Kidney (tissue), 14 donors: Measurements from ENCODE around the gene PALM. TPM values are rescaled to one million over a fixed set of nuclear protein-coding genes. Genes with fewer than 3 reads are reported as not detected.
A peak's percentile ranks its signal among the peaks of the same experiment; 100 is the strongest.

Experiments
- DNase-seq, 5 donors: peaks; one replicate each; pipeline ENCODE4 v3.0.0-alpha.2; 2013 to 2020
- FAIRE-seq: peaks from 2 replicates; lab custom pipeline; 2012; peaks lifted over from hg19 to GRCh38; lab: Jason Lieb, UNC
- H3K27ac ChIP-seq, 2 donors: one replicate each; pipeline ENCODE4 v1.7.0; 2013; ENCODE audit warnings: low read depth in 2 of 2, low read length in 2 of 2, inconsistent platforms in 1 of 2
- H3K27me3 ChIP-seq: one replicate; pipeline ENCODE4 v1.7.1; 2013; ENCODE audit warnings: low read length, inconsistent platforms; ENCODE audit not compliant: control insufficient read depth, insufficient read depth
- H3K36me3 ChIP-seq, 3 donors: one replicate each; pipeline versions ENCODE4 v1.7.0 to v1.7.1; 2013; ENCODE audit warnings: low read length in 3 of 3, control low read depth in 1 of 3, inconsistent platforms in 1 of 3; ENCODE audit not compliant: insufficient read depth in 3 of 3, control insufficient read depth in 2 of 3
- H3K4me1 ChIP-seq, 3 donors: one replicate each; pipeline versions ENCODE4 v1.7.0 to v1.7.1; 2013; ENCODE audit warnings: low read length in 3 of 3, inconsistent platforms in 1 of 3, low read depth in 1 of 3; ENCODE audit not compliant: control insufficient read depth in 2 of 3, insufficient read depth in 2 of 3
- H3K4me3 ChIP-seq, 3 donors: one replicate each; pipeline versions ENCODE4 v1.7.0 to v1.8.1; 2013; ENCODE audit warnings: low read length in 3 of 3, control low read depth in 1 of 3, inconsistent platforms in 1 of 3
- H3K9ac ChIP-seq, 3 donors: one replicate each; pipeline versions ENCODE4 v1.7.0 to v1.7.1; 2013; ENCODE audit warnings: low read length in 3 of 3, control low read depth in 1 of 3, inconsistent platforms in 1 of 3
- H3K9me3 ChIP-seq, 3 donors: one replicate each; pipeline versions ENCODE4 v1.7.0 to v1.7.1; 2013; ENCODE audit warnings: low read length in 3 of 3, control low read depth in 1 of 3, inconsistent platforms in 1 of 3; ENCODE audit not compliant: control insufficient read depth in 2 of 3, insufficient read depth in 1 of 3
- CTCF ChIP-seq: IDR thresholded peaks from 3 replicates; pipeline ENCODE4 v1.5.1; 2012; ENCODE audit warnings: mild to moderate bottlenecking, moderate library complexity, borderline replicate concordance; ENCODE audit not compliant: insufficient read depth; ENCODE audit errors: extremely low read depth
- intact Hi-C: fragments of 100-400 bp; cut with DNase I; formaldehyde crosslinking; loops from one replicate; pipeline ENCODE4 v1.11.1; 2022
- polyA plus RNA-seq: library from polyadenylated mRNA; stranded (reverse); fragments of 350-450 nt; fragmentation: Illumina TruSeq; extraction: RNeasy Lipid Tissue Mini Kit (QIAGEN cat#74804); gene quantifications from one replicate; pipeline ENCODE4 v1.2.3, GENCODE V29; 2014; ENCODE audit warnings: low read depth, low replicate concordance; ENCODE audit not compliant: insufficient read depth
- total RNA-seq: library from RNA; stranded (reverse); fragmentation: NEBNext Ultra II Directional; extraction: Animal tissue kit (Norgen Biotek cat#: 25700); gene quantifications from one replicate; pipeline ENCODE4 v1.2.1, GENCODE V29; 2021
- donor health status: control.
- donor health status: control.
- donor health status: control.
- donor health status: control.
- donor health status: control.
- donor health status: DM: yes; HTN: yes; CAD: no.
- donor health status: Normal renal cell carcinoma (clear cell type).

The PALM gene
- total and polyA plus RNA-seq, 2 donors from 2014 or later, result 49.4 to 92.3 TPM

- intact Hi-C loops, result no loop called here
- no peak for FAIRE-seq
Measured at GRCh38 chr19:776549-776948, 67.8 kb downstream of the PALM start.

GRCh38 chr19:778910-779653, 70.3 kb downstream of the PALM start:
- Histone ChIP-seq H3K27ac (peak overlapping the region; percentile 43 to 69), H3K36me3 (no peaks in the 10 kb centered on the region), H3K9me3 (no peaks in the 10 kb centered on the region), H3K27me3 (no peaks in the 10 kb centered on the region), H3K4me3 (no peak overlapping the region), H3K4me1 (peaks cover 0 to 12% (median 0%) of the 10 kb centered on the region in 3 donors), H3K9ac (peak overlapping the region in 1 of 3 donors; percentile 48)
- DNase-seq (peak in 4 of 5 donors; percentile 50 to 82 (median 63)), FAIRE-seq (no peak)
- no peak for TF ChIP-seq CTCF
- intact Hi-C loops, result no loop called here

More at GRCh38 chr19:776549-776948, 67.8 kb downstream of the PALM start:
- Histone ChIP-seq H3K4me1 (peaks cover 0 to 5% (median 0%) of the 10 kb centered on the region in 3 donors), H3K9me3 (no peaks in the 10 kb centered on the region), H3K27me3 (no peaks in the 10 kb centered on the region), H3K4me3 (no peak overlapping the region), H3K9ac (no peak overlapping the region), H3K27ac (no peak overlapping the region), H3K36me3 (no peaks in the 10 kb centered on the region)
- peak in 1 of 5 donors; percentile 38 for DNase-seq
- TF ChIP-seq CTCF, result no peak

- Histone ChIP-seq H3K9me3 (no peaks in the 10 kb centered on the region), H3K4me3 (no peak overlapping the region), H3K27ac (no peak overlapping the region), H3K36me3 (no peaks in the 10 kb centered on the region), H3K4me1 (peaks cover 0 to 16% (median 0%) of the 10 kb centered on the region in 3 donors), H3K27me3 (no peaks in the 10 kb centered on the region), H3K9ac (no peak overlapping the region)
- FAIRE-seq (no peak), DNase-seq (peak in 1 of 5 donors; percentile 46)
- no peak for TF ChIP-seq CTCF
- intact Hi-C loops, result no loop called here
Measured at GRCh38 chr19:780935-781334, 72.2 kb downstream of the PALM start.
